Mesendoderm (in vitro differentiated cells): ENCODE results near the gene PHLPP1.

Experiments
- DNase-seq: peaks from one replicate; pipeline ENCODE4 v3.0.0; 2013
- H2AK5ac ChIP-seq: 2 replicates; pipeline ENCODE4 v1.6.1; 2013; ENCODE audit warnings: low read length, inconsistent platforms
- H2BK120ac ChIP-seq: 2 replicates; pipeline ENCODE4 v1.6.1; 2013; ENCODE audit warnings: low read depth, mild to moderate bottlenecking, low read length, moderate library complexity, mixed read lengths
- H2BK15ac ChIP-seq: replicated peaks from 2 replicates; pipeline ENCODE4 v1.6.1; 2013; ENCODE audit warnings: low read depth, mild to moderate bottlenecking, moderate library complexity
- H2BK5ac ChIP-seq: 2 replicates; pipeline ENCODE4 v1.6.1; 2013; ENCODE audit warnings: low read length, inconsistent platforms
- H3K18ac ChIP-seq: 2 replicates; pipeline ENCODE4 v1.6.1; 2013; ENCODE audit warnings: mild to moderate bottlenecking, low read length, mixed read lengths
- H3K23ac ChIP-seq: one replicate; pipeline ENCODE4 v1.6.1; 2013; ENCODE audit warnings: low read length
- H3K27ac ChIP-seq: 2 replicates; pipeline ENCODE4 v1.5.1; 2013; ENCODE audit warnings: low read depth, mild to moderate bottlenecking, inconsistent platforms, low read length, moderate library complexity
- H3K27me3 ChIP-seq: 2 replicates; pipeline ENCODE4 v1.6.1; 2013; ENCODE audit warnings: low read length, control low read depth, mild to moderate bottlenecking, inconsistent platforms; ENCODE audit not compliant: insufficient read depth, poor library complexity
- H3K36me3 ChIP-seq: 2 replicates; pipeline ENCODE4 v1.6.1; 2013; ENCODE audit warnings: low read length, inconsistent platforms; ENCODE audit not compliant: control insufficient read depth, insufficient read depth
- H3K4ac ChIP-seq: one replicate; pipeline ENCODE4 v1.6.1; 2013; ENCODE audit warnings: low read depth, mild to moderate bottlenecking, low read length, moderate library complexity
- H3K4me1 ChIP-seq: 2 replicates; pipeline ENCODE4 v1.6.1; 2013; ENCODE audit warnings: low read depth, low read length, inconsistent platforms; ENCODE audit not compliant: control insufficient read depth
- H3K4me2 ChIP-seq: 2 replicates; pipeline ENCODE4 v1.6.1; 2013; ENCODE audit warnings: low read length
- H3K4me3 ChIP-seq: 2 replicates; pipeline ENCODE4 v1.5.1; 2013; ENCODE audit warnings: mild to moderate bottlenecking, low read length
- H3K56ac ChIP-seq: one replicate; pipeline ENCODE4 v1.6.1; 2013; ENCODE audit warnings: low read length
- H3K79me1 ChIP-seq: 2 replicates; pipeline ENCODE4 v1.6.1; 2013; ENCODE audit warnings: low read length, inconsistent platforms
- H3K79me2 ChIP-seq: 2 replicates; pipeline ENCODE4 v1.6.1; 2013; ENCODE audit warnings: mild to moderate bottlenecking, low read length; ENCODE audit not compliant: control insufficient read depth, insufficient read depth
- H3K9ac ChIP-seq: 2 replicates; pipeline ENCODE4 v1.6.1; 2013; ENCODE audit warnings: low read length, inconsistent platforms
- H4K5ac ChIP-seq: one replicate; pipeline ENCODE4 v1.6.1; 2013; ENCODE audit warnings: low read length
- H4K8ac ChIP-seq: one replicate; pipeline ENCODE4 v1.6.1; 2013; ENCODE audit warnings: low read depth, mild to moderate bottlenecking, control low read depth, low read length, moderate library complexity
- WGBS: extraction: QIAGEN DNeasy Blood & Tissue Kit; methylation state at CpG from one replicate; pipeline ENCODE4 v1.1.7; 2013; ENCODE audit warnings: low lambda C conversion rate, missing lambda C conversion rate; ENCODE audit not compliant: insufficient coverage; ENCODE audit errors: extremely low coverage; 5-methylcytosine and 5-hydroxymethylcytosine counted together

Gene PHLPP1

GRCh38 chr18:62842898-62843297 lies 127.6 kb downstream of the PHLPP1 start:
- WGBS = no CpG with 5 or more reads among the region's 1 CpG

GRCh38 chr18:62844850-62845643 lies 129.7 kb downstream of the PHLPP1 start:
- Histone ChIP-seq H3K36me3 (no peaks in the 10 kb centered on the region), H3K79me2 (peaks cover 6% of the 10 kb centered on the region), H3K9ac (no peak overlapping the region), H2BK15ac (no peak overlapping the region), H3K18ac (no peak overlapping the region), H3K4ac (no peak overlapping the region), H3K79me1 (peaks cover 4% of the 10 kb centered on the region), H4K8ac (no peak overlapping the region), H3K4me2 (no peak overlapping the region), H4K5ac (no peak overlapping the region), H3K4me3 (no peak overlapping the region), H3K56ac (no peak overlapping the region), H3K27me3 (no peaks in the 10 kb centered on the region), H2BK120ac (no peak overlapping the region), H3K27ac (no peak overlapping the region), H2AK5ac (no peak overlapping the region), H3K23ac (no peak overlapping the region), H3K4me1 (peaks cover 6% of the 10 kb centered on the region), H2BK5ac (no peak overlapping the region)
- peak; percentile 40 for DNase-seq
- WGBS = no CpG with 5 or more reads among the region's 7 CpGs

More at GRCh38 chr18:62842898-62843297, 127.6 kb downstream of the PHLPP1 start:
- Histone ChIP-seq H3K27ac (no peak overlapping the region), H4K5ac (no peak overlapping the region), H3K4me3 (no peak overlapping the region), H3K4me1 (peaks cover 8% of the 10 kb centered on the region), H3K18ac (no peak overlapping the region), H3K4me2 (no peak overlapping the region), H3K79me2 (peaks cover 6% of the 10 kb centered on the region), H3K4ac (no peak overlapping the region), H2BK120ac (no peak overlapping the region), H3K9ac (no peak overlapping the region), H3K36me3 (no peaks in the 10 kb centered on the region), H3K23ac (no peak overlapping the region), H2AK5ac (no peak overlapping the region), H4K8ac (no peak overlapping the region), H2BK15ac (no peak overlapping the region), H3K27me3 (no peaks in the 10 kb centered on the region), H3K56ac (no peak overlapping the region), H2BK5ac (no peak overlapping the region), H3K79me1 (peaks cover 3% of the 10 kb centered on the region)
- DNase-seq = no peak

DNA sequence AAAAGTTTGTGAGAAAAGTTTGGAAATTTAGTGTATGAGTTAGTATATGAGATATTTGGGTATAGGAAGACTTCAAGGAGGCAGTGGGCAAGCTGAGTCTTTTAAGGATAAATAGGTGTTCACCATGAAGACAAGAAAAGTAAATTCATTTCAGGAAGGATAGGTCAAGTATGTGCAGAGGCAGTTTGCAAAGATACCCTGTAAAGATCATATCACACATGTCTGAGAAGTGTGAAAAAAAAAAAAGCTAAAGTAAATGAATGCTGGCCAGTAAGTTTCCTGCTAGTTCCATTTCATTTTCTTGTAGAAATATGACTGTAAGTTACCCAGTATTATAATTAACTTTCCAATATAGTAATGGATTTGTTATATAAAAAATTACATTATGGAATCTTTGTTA lies 131.0 kb downstream of the PHLPP1 start:
- peaks cover 6% of the 10 kb centered on the region for H3K79me1 ChIP-seq
- no peaks in the 10 kb centered on the region for H3K36me3 ChIP-seq
- no peak overlapping the region for H3K56ac ChIP-seq
- peaks cover 11% of the 10 kb centered on the region for H3K79me2 ChIP-seq
- peaks cover 6% of the 10 kb centered on the region for H3K4me1 ChIP-seq
- no peak overlapping the region for H3K4me3 ChIP-seq
- no peak overlapping the region for H2AK5ac ChIP-seq
- no peak for DNase-seq
- no peak overlapping the region for H2BK15ac ChIP-seq
- H4K8ac ChIP-seq = no peak overlapping the region
- H2BK120ac ChIP-seq = no peak overlapping the region
- H3K27ac ChIP-seq = no peak overlapping the region
- no peak overlapping the region for H4K5ac ChIP-seq
- H3K4me2 ChIP-seq = no peak overlapping the region
- no peak overlapping the region for H3K9ac ChIP-seq
- H3K23ac ChIP-seq = no peak overlapping the region
- no peak overlapping the region for H3K18ac ChIP-seq
- no peak overlapping the region for H3K4ac ChIP-seq
- no peak overlapping the region for H2BK5ac ChIP-seq
- no peaks in the 10 kb centered on the region for H3K27me3 ChIP-seq

DNA sequence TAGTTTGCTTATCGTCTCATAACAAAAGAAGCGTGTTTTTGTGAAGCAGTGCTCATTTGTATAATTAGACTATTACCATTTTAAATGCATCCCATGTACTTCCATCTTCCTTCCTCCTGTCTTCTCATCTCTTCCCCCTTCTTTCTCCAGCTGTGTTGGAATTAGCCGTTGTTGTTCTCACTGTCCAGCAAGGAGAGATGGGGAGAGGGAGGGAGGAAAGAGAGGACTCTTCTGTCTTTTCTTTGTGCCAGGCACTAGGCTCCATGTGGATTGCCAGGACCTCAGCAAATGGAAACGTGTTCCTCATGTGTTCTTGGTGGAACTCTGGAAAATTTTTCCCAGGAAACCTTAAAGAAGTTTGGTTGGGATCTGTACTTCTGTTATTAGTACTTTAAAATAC lies 131.7 kb downstream of the PHLPP1 start:
- WGBS = no CpG with 5 or more reads among the region's 4 CpGs
- Histone ChIP-seq H3K79me1 (peaks cover 6% of the 10 kb centered on the region), H3K4me1 (peaks cover 6% of the 10 kb centered on the region), H3K56ac (no peak overlapping the region), H4K5ac (no peak overlapping the region), H3K79me2 (peaks cover 10% of the 10 kb centered on the region), H3K27me3 (no peaks in the 10 kb centered on the region), H3K27ac (no peak overlapping the region), H3K36me3 (no peaks in the 10 kb centered on the region), H2AK5ac (no peak overlapping the region), H2BK120ac (no peak overlapping the region), H3K4me2 (no peak overlapping the region), H3K23ac (no peak overlapping the region), H3K4me3 (no peak overlapping the region), H3K9ac (no peak overlapping the region), H4K8ac (no peak overlapping the region), H3K18ac (no peak overlapping the region), H3K4ac (no peak overlapping the region), H2BK5ac (no peak overlapping the region), H2BK15ac (no peak overlapping the region)
- DNase-seq = peak; percentile 30

DNA sequence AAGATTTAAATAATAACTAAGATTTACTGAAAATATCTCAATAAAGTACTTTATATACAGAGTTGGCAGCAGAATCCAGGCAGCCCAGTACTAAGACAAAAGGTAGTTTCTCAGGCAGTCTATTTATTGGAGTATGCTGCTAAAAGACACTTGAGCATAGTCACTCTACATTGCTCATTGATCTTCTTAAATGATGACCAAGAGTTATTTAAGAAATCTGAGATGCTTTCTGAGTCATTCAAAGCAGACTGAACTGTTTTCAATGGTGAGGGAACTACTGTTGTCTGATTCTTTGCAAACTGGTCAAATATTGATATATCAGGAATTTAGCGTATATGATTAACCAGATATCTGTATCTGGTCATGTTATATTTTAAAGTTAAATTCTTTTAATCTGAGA lies 133.6 kb downstream of the PHLPP1 start:
- Histone ChIP-seq H2BK5ac (no peak overlapping the region), H4K8ac (no peak overlapping the region), H2AK5ac (no peak overlapping the region), H3K4me1 (peaks cover 6% of the 10 kb centered on the region), H3K36me3 (no peaks in the 10 kb centered on the region), H3K56ac (no peak overlapping the region), H3K4me3 (no peak overlapping the region), H3K27ac (no peak overlapping the region), H3K4ac (no peak overlapping the region), H3K23ac (no peak overlapping the region), H2BK15ac (no peak overlapping the region), H3K27me3 (no peaks in the 10 kb centered on the region), H3K9ac (no peak overlapping the region), H4K5ac (no peak overlapping the region), H2BK120ac (no peak overlapping the region), H3K18ac (no peak overlapping the region), H3K79me1 (peaks cover 8% of the 10 kb centered on the region), H3K79me2 (peaks cover 10% of the 10 kb centered on the region), H3K4me2 (no peak overlapping the region)
- no CpG with 5 or more reads among the region's 1 CpG for WGBS
- DNase-seq = no peak
